Measurements from ENCODE around the gene DPP3. TPM values are rescaled to one million over a fixed set of nuclear protein-coding genes. Genes with fewer than 3 reads are reported as not detected.

Gene DPP3
- total and polyA plus RNA-seq, 2 of the 4 experiments (the other 2 are of a cell fraction), result 51.8 to 66.3 TPM

GRCh38 chr11:66457826-66458225 is 22.4 kb upstream of the DPP3 start:
- ATAC-seq (ENCODE audit: low read depth) (no peak), DNase-seq (no peak)
- Histone ChIP-seq H3K56ac (ENCODE audit: extremely low read depth, insufficient read depth, low read length) (no peak overlapping the region), H3K4me3 (ENCODE audit: insufficient read depth, low read depth, low read length) (no peak overlapping the region), H3K4me1 (ENCODE audit: control insufficient read depth, insufficient read depth, low read length) (0 out of 2 replicates have a peak, but pooled peaks cover 3% of the 10 kb centered on the region), H4K91ac (ENCODE audit: insufficient read depth, low read depth, low read length) (no peak overlapping the region), H3K23ac (ENCODE audit: low read depth, low read length) (no peak overlapping the region), H3K14ac (replicated peaks; ENCODE audit: low read depth, low read length) (no peak overlapping the region), H3K36me3 (ENCODE audit: control insufficient read depth, insufficient read depth, low read length) (no peaks in the 10 kb centered on the region), H3K79me1 (ENCODE audit: low read depth in 1 of 2, low read length in 2 of 2) (no peaks in the 10 kb centered on the region), H3K9ac (ENCODE audit: low read depth, low read length) (no peak overlapping the region), H2AK9ac (replicated peaks; ENCODE audit: low read depth, low read length, poor library complexity) (no peak overlapping the region), H3K4me2 (ENCODE audit: low read depth, low read length) (no peak overlapping the region), H4K8ac (ENCODE audit: low read depth in 2 of 2, low read length in 2 of 2) (no peak overlapping the region), H3K9me1 (ENCODE audit: insufficient read depth, low read length) (no peaks in the 10 kb centered on the region), H2AFZ (replicated peaks; ENCODE audit: low read length, poor library complexity) (no peak overlapping the region), H3K18ac (ENCODE audit: low read depth, low read length) (no peak overlapping the region), H3K4ac (ENCODE audit: low read depth, low read length) (no peak overlapping the region), H4K5ac (ENCODE audit: low read depth, low read length) (no peak overlapping the region), H2BK20ac (ENCODE audit: low read depth, low read length) (no peak overlapping the region), H4K20me1 (ENCODE audit: insufficient read depth, low read length) (no peaks in the 10 kb centered on the region), H2AK5ac (ENCODE audit: low read depth, low read length) (no peak overlapping the region), H3K9me3 (ENCODE audit: control insufficient read depth, insufficient read depth, low read length) (peaks cover 4% of the 10 kb centered on the region; the same call in 1 of the 2 replicates), H3K27me3 (ENCODE audit: control insufficient read depth, insufficient read depth, low read length) (peaks cover 23% of the 10 kb centered on the region), H2BK120ac (ENCODE audit: low read depth, low read length) (no peak overlapping the region), H2BK15ac (ENCODE audit: low read depth, low read length) (no peak overlapping the region), H3K27ac (ENCODE audit: insufficient read depth, low read length) (no peak overlapping the region), H2BK5ac (ENCODE audit: low read depth, low read length, poor library complexity, severe bottlenecking) (no peak overlapping the region)
- intact Hi-C loops (cut with micrococcal nuclease), result no loop called here
- dilution Hi-C loops (cut with HindIII; ENCODE audit: low sequenced_read_pairs, unreplicated experiment), result no loop called here
- 63% methylated on average over 3 of the region's 6 CpGs; no CpG with 5 or more reads in 1 of the 2 experiments for WGBS, 2 experiments (ENCODE audit: extremely low coverage in 2 of 2, insufficient read length in 1 of 2)
- TF ChIP-seq CTCF (conservative IDR thresholded peaks at IDR 0.05; ENCODE audit: low read depth, low read length), result no peak
- TF ChIP-seq SMC3 (IDR thresholded peaks at IDR 0.05; ENCODE audit: low read depth, low read length), result no peak
- TF ChIP-seq BHLHE40 (IDR thresholded peaks at IDR 0.05; ENCODE audit: low read depth, low read length), result no peak
- TF ChIP-seq, protein P1, sequence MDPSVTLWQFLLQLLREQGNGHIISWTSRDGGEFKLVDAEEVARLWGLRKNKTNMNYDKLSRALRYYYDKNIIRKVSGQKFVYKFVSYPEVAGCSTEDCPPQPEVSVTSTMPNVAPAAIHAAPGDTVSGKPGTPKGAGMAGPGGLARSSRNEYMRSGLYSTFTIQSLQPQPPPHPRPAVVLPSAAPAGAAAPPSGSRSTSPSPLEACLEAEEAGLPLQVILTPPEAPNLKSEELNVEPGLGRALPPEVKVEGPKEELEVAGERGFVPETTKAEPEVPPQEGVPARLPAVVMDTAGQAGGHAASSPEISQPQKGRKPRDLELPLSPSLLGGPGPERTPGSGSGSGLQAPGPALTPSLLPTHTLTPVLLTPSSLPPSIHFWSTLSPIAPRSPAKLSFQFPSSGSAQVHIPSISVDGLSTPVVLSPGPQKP (IDR thresholded peaks at IDR 0.05; ENCODE audit: borderline replicate concordance, low read depth, low read length), result no peak
- no peak for TF ChIP-seq RFX5 (IDR thresholded peaks at IDR 0.05; ENCODE audit: low read depth, low read length)
- TF ChIP-seq RCOR1 (IDR thresholded peaks at IDR 0.05; ENCODE audit: insufficient replicate concordance, low read length), result no peak
- no peak for TF ChIP-seq CHD1 (IDR thresholded peaks at IDR 0.05; ENCODE audit: low read depth, low read length)
- TF ChIP-seq MAZ (IDR thresholded peaks at IDR 0.05; ENCODE audit: borderline replicate concordance, low read depth, low read length), result no peak
- no peak for TF ChIP-seq MXI1 (IDR thresholded peaks at IDR 0.05; ENCODE audit: borderline replicate concordance, low read depth, low read length)
- no peak for TF ChIP-seq CEBPB (IDR thresholded peaks at IDR 0.05; ENCODE audit: low read depth, low read length)
- no peak for TF ChIP-seq POLR2A (IDR thresholded peaks at IDR 0.05; ENCODE audit: low read depth, low read length)
- TF ChIP-seq, protein P2, sequence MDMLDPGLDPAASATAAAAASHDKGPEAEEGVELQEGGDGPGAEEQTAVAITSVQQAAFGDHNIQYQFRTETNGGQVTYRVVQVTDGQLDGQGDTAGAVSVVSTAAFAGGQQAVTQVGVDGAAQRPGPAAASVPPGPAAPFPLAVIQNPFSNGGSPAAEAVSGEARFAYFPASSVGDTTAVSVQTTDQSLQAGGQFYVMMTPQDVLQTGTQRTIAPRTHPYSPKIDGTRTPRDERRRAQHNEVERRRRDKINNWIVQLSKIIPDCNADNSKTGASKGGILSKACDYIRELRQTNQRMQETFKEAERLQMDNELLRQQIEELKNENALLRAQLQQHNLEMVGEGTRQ (IDR thresholded peaks at IDR 0.05; ENCODE audit: low read depth, low read length), result no peak
- TF ChIP-seq NFE2L2 (IDR thresholded peaks at IDR 0.05; ENCODE audit: low read depth, low read length), result no peak
- no peak for TF ChIP-seq MAFK (IDR thresholded peaks at IDR 0.05; ENCODE audit: low read depth, low read length)
- TF ChIP-seq FOS (IDR thresholded peaks at IDR 0.05; ENCODE audit: low read depth, low read length), result no peak
- no peak for TF ChIP-seq RAD21 (IDR thresholded peaks at IDR 0.05; ENCODE audit: low read length)
- ChIA-PET POLR2A (ENCODE audit: unreplicated experiment) (no interaction called here), CTCF (no interaction called here)
- no TSS peak for BruUV-seq (replicated peaks)
- in situ Hi-C loops (cut with MboI; ENCODE audit: low sequenced_read_pairs), result no loop called here

All from IMR-90 (cell line).